Measurements from ENCODE around the gene FXYD7.

The FXYD7 gene

GRCh38 chr19:35171730-35172129, 28.7 kb downstream of the FXYD7 start:
- Histone ChIP-seq H3K27me3 (ENCODE audit: insufficient read depth, low read depth, severe bottlenecking) (no peaks in the 10 kb centered on the region), H3K27ac (no peak overlapping the region), H3K4me3 (ENCODE audit: low read depth, low read length) (no peak overlapping the region), H3K9me3 (ENCODE audit: severe bottlenecking) (peaks cover 3% of the 10 kb centered on the region), H3K36me3 (peaks cover 1% of the 10 kb centered on the region; the same call in 1 of the 2 replicates)
- TF ChIP-seq CTCF (IDR thresholded peaks at IDR 0.05; ENCODE audit: low read depth, low read length) = no peak
- no peak for DNase-seq

DNA sequence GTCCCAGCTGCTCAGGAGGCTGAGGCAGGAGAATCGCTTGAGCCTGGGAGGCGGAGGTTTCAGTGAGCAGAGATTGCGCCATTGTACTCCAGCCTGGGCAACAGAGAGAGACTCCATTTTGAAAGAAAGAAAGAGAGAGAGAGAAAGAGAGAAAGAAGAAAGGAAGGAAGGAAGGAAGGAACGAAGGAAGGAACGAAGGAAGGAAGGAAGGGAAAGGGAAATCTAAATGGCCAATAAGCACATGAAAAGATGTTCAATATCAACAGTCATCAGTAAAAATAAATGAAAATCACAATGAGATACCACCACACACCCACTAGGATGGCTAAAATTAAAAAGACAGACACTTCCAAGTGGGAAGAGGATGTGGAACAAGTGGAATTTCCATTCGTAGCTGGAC, 31.2 kb downstream of the FXYD7 start:
- DNase-seq = no peak
- no peak overlapping the region for H3K27ac ChIP-seq
- TF ChIP-seq CTCF (IDR thresholded peaks at IDR 0.05; ENCODE audit: low read depth, low read length) = no peak
- no peaks in the 10 kb centered on the region for H3K27me3 ChIP-seq (ENCODE audit: insufficient read depth, low read depth, severe bottlenecking)
- no peaks in the 10 kb centered on the region for H3K9me3 ChIP-seq (ENCODE audit: severe bottlenecking)
- H3K4me3 ChIP-seq (ENCODE audit: low read depth, low read length) = no peak overlapping the region
- H3K36me3 ChIP-seq = no peaks in the 10 kb centered on the region

GRCh38 chr19:35176181-35176570, 33.1 kb downstream of the FXYD7 start:
- Histone ChIP-seq H3K9me3 (ENCODE audit: severe bottlenecking) (no peaks in the 10 kb centered on the region), H3K36me3 (no peaks in the 10 kb centered on the region), H3K4me3 (ENCODE audit: low read depth, low read length) (no peak overlapping the region), H3K27ac (no peak overlapping the region), H3K27me3 (ENCODE audit: insufficient read depth, low read depth, severe bottlenecking) (no peaks in the 10 kb centered on the region)
- no peak for DNase-seq
- TF ChIP-seq CTCF (IDR thresholded peaks at IDR 0.05; ENCODE audit: low read depth, low read length) = no peak

DNA sequence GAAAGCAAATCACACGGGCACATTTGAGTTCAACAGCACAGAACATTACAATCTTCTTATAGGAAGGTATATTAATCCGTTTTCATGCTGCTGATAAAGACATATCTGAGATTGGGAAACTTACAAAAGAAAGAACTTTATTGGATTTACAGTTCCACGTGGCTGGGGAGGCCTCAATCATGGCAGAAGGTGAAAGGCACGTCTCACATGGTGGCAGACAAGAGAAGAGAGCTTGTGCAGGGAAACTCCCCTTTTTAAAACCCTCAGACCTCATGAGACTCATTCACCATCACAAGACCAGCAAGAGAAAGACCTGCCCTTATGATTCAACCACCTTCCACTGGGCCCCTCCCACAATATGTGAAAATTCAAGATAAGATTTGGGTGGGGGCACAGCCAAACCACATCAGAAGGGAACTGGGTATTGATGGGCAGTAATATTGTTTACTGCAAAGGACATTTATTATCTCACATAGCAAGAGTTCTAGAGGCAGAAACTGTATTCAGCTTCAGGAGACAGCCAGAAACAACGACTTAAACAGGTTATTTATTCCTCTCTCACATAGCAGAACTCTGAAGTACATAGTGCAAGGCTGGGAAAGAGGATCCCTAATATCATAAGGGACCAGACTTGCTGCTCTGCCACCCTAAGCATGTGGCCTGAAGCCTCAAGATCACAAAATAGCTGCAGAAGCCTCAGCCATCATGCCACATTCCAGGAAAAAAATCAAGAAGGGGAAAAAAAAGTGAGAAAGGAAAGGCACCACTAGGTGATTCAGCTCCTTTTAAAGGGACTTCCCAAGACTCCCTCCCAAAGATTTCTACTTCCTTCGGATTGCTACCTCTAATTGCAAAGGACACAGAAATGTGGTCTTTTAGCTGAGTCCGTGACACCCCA, 34.6 kb downstream of the FXYD7 start:
- no peak for TF ChIP-seq CTCF (IDR thresholded peaks at IDR 0.05; ENCODE audit: low read depth, low read length)
- Histone ChIP-seq H3K27me3 (ENCODE audit: insufficient read depth, low read depth, severe bottlenecking) (no peaks in the 10 kb centered on the region), H3K4me3 (ENCODE audit: low read depth, low read length) (no peak overlapping the region), H3K27ac (no peak overlapping the region), H3K36me3 (no peaks in the 10 kb centered on the region), H3K9me3 (ENCODE audit: severe bottlenecking) (no peaks in the 10 kb centered on the region)
- DNase-seq = no peak

- no peak overlapping the region for H3K27ac ChIP-seq
- no peak for DNase-seq
- H3K4me3 ChIP-seq (ENCODE audit: low read depth, low read length) = no peak overlapping the region
- H3K9me3 ChIP-seq (ENCODE audit: severe bottlenecking) = no peaks in the 10 kb centered on the region
- no peaks in the 10 kb centered on the region for H3K27me3 ChIP-seq (ENCODE audit: insufficient read depth, low read depth, severe bottlenecking)
- no peak for TF ChIP-seq CTCF (IDR thresholded peaks at IDR 0.05; ENCODE audit: low read depth, low read length)
- no peaks in the 10 kb centered on the region for H3K36me3 ChIP-seq
These were observed 35.6 kb downstream of the FXYD7 start for GRCh38 chr19:35178701-35179100.

DNA sequence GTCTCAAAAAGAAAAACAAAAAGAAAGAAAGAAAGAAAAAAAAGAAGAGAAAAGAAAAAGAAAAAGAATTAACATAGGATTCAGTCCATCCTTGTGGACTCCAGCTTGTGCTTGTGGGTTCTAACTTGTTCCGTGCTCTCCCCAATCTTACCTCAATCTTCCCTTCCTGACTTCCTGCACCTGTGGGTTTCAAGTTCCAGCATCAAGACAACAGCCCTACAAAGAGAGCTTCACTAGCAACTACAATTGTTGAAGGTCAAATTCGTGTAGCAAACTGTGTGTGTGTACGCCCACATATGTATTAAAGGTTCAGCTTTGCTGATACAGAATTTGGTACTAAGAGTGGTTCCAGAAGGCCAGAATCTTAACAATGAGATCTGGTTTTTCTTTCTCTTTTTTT, 36.8 kb downstream of the FXYD7 start:
- H3K27me3 ChIP-seq (ENCODE audit: insufficient read depth, low read depth, severe bottlenecking) = no peaks in the 10 kb centered on the region
- no peak for TF ChIP-seq CTCF (IDR thresholded peaks at IDR 0.05; ENCODE audit: low read depth, low read length)
- H3K4me3 ChIP-seq (ENCODE audit: low read depth, low read length) = no peak overlapping the region
- H3K36me3 ChIP-seq = no peaks in the 10 kb centered on the region
- DNase-seq = no peak
- no peaks in the 10 kb centered on the region for H3K9me3 ChIP-seq (ENCODE audit: severe bottlenecking)
- no peak overlapping the region for H3K27ac ChIP-seq
